Activated T-helper 2 cell treated with anti-CD3 and anti-CD28 coated beads, Interferon-gamma antibody, Interleukin-2, Interleukin-4, amounts not matched to agents 10 μg/mL and 5 μg/mL and 100 μg/mL, durations not matched to agents 14 hours and 24 hours and 36 hours (primary cell): Measurements from ENCODE around the gene TMEM98. TPM values are rescaled to one million over a fixed set of nuclear protein-coding genes. Genes with fewer than 3 reads are reported as not detected.
"Not testable (repeated sequence)": the region's sequence is repeated elsewhere in the genome, so short reads cannot be mapped to it uniquely, and the experiment has no call there.

Experiments used
- DNase-seq: peaks from one replicate; pipeline ENCODE4 v3.0.0; 2021; ENCODE audit warnings: low spot score
- H3K27ac Mint-ChIP-seq: one replicate; pipeline ENCODE4 v1.8.0; 2021; ENCODE audit warnings: mixed read lengths
- H3K27me3 Mint-ChIP-seq: one replicate; pipeline ENCODE4 v1.8.0; 2021; ENCODE audit warnings: low read depth, mixed read lengths
- H3K36me3 Mint-ChIP-seq: one replicate; pipeline ENCODE4 v1.8.0; 2021; ENCODE audit warnings: low read depth, mixed read lengths
- H3K4me1 Mint-ChIP-seq: one replicate; pipeline ENCODE4 v1.8.0; 2021; ENCODE audit warnings: low read depth, mixed read lengths
- H3K4me3 Mint-ChIP-seq: one replicate; pipeline ENCODE4 v1.8.0; 2021; ENCODE audit warnings: low read depth, mild to moderate bottlenecking, moderate library complexity, mixed read lengths
- H3K9me3 Mint-ChIP-seq: one replicate; pipeline ENCODE4 v1.8.0; 2021; ENCODE audit warnings: mixed read lengths
- intact Hi-C: fragments of 100-400 bp; cut with micrococcal nuclease; formaldehyde crosslinking; loops from one replicate; pipeline ENCODE4 v1.15.1; 2023
- total RNA-seq: library from RNA; stranded (reverse); gene quantifications from 2 replicates; pipeline ENCODE4 v1.2.3, GENCODE V29; 2022

TMEM98 gene
- total RNA-seq, 1 donor from 2014 or later, result 19.3 TPM

DNA sequence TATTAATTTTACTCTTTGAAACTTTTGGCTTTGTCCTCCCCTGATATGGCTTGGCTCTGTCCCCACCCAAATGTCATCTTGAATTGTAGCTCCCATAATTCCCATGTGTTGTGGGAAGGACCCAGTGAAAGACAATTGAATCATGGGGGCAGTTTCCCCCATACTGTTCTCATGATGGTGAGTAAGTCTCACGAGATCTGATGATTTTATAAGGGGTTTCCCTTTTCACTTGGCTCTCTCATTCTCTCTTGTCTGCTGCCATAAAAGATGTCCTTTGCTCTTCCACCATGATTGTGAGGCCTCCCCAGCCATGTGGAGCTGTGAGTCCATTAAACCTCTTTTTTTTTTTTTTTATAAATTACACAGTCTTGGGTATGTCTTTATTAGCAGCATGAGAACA is 24.5 kb downstream of the TMEM98 start:
- H3K36me3 Mint-ChIP-seq, H3K27ac Mint-ChIP-seq, H3K4me3 Mint-ChIP-seq: not testable (repeated sequence)

DNA sequence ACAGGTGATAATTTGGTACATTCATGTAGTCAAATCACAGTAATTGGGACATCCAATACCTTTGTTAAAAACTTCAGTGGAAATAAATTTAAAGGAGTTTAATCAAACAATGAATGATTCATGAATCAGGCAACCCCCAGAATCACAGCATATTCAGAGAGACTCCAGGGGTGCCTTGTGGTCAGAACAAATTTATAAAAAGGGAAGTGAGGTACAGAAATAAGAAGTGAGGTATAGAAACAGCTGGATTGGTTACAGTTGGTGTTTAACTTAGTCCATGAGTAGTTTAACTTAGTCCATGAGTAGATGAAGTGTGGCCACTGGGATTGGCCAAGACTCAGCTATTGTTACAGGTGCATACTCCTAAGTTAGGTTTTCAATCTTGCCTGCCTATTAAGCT is 25.1 kb downstream of the TMEM98 start:
- Mint-ChIP-seq H3K36me3 (no peaks in the 10 kb centered on the region), H3K9me3 (no peaks in the 10 kb centered on the region), H3K4me3 (no peak overlapping the region), H3K27me3 (peaks cover 42% of the 10 kb centered on the region), H3K27ac (no peak overlapping the region), H3K4me1 (no peaks in the 10 kb centered on the region)
- DNase-seq, result no peak
- intact Hi-C loops, result no loop called here

More for the DNA sequence above, 24.5 kb downstream of the TMEM98 start:
- DNase-seq, H3K9me3 Mint-ChIP-seq, intact Hi-C loops, H3K4me1 Mint-ChIP-seq: not testable (repeated sequence)
- peaks cover 44% of the 10 kb centered on the region for H3K27me3 Mint-ChIP-seq

DNA sequence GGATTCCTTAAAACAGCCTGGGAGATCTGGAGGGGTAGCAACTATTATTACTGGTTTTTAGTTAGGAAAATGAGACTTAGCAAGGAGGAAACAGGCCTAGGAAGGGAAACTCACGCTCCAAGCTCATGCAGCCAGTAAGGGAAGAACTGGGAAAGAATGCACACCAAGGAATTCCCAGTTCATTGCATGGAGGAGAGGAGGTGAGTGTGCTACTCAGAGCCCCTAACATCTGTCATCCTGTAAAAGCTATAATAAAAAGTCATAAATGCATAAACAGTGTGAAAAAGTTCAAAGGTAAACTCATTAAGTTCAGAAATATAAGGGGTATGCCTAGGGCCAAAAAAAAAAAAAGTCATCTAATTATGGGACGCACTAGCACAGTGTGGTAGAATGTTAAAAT is 25.9 kb downstream of the TMEM98 start:
- Mint-ChIP-seq H3K27ac (no peak overlapping the region), H3K27me3 (peaks cover 41% of the 10 kb centered on the region), H3K36me3 (no peaks in the 10 kb centered on the region), H3K4me3 (no peak overlapping the region), H3K4me1 (no peaks in the 10 kb centered on the region), H3K9me3 (no peaks in the 10 kb centered on the region)
- intact Hi-C loops, result no loop called here
- DNase-seq, result no peak

DNA sequence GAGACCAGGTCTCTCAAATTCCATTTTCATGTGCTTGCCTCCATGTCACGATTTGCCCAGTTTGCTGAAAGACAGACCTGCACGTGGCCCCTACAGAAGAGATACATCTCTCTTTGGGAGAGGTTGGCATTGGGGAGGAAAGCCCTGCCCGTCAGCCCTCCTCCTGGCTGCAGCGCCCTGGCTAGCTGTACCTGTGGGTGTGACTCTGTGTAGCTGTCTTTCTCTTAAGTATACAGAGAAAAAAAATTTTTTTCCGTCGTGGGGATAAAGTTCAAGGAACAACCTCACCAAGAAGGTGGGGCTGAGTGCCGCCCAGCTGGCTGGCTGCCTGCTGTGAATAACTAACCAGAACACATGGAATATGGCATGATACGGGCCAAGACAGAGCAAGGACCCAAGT is 26.5 kb downstream of the TMEM98 start:
- Mint-ChIP-seq H3K27ac (no peak overlapping the region), H3K4me3 (no peak overlapping the region), H3K4me1 (no peaks in the 10 kb centered on the region), H3K9me3 (no peaks in the 10 kb centered on the region), H3K36me3 (no peaks in the 10 kb centered on the region), H3K27me3 (peaks cover 41% of the 10 kb centered on the region)
- intact Hi-C loops, result no loop called here
- DNase-seq, result no peak

- no peaks in the 10 kb centered on the region for H3K36me3 Mint-ChIP-seq
- intact Hi-C loops, result no loop called here
- no peak overlapping the region for H3K4me3 Mint-ChIP-seq
- H3K27me3 Mint-ChIP-seq, result peaks cover 37% of the 10 kb centered on the region
- DNase-seq, result no peak
- no peaks in the 10 kb centered on the region for H3K4me1 Mint-ChIP-seq
- no peaks in the 10 kb centered on the region for H3K9me3 Mint-ChIP-seq
- H3K27ac Mint-ChIP-seq, result no peak overlapping the region
Measured at GRCh38 chr17:32955155-32955554, 27.2 kb downstream of the TMEM98 start.

DNA sequence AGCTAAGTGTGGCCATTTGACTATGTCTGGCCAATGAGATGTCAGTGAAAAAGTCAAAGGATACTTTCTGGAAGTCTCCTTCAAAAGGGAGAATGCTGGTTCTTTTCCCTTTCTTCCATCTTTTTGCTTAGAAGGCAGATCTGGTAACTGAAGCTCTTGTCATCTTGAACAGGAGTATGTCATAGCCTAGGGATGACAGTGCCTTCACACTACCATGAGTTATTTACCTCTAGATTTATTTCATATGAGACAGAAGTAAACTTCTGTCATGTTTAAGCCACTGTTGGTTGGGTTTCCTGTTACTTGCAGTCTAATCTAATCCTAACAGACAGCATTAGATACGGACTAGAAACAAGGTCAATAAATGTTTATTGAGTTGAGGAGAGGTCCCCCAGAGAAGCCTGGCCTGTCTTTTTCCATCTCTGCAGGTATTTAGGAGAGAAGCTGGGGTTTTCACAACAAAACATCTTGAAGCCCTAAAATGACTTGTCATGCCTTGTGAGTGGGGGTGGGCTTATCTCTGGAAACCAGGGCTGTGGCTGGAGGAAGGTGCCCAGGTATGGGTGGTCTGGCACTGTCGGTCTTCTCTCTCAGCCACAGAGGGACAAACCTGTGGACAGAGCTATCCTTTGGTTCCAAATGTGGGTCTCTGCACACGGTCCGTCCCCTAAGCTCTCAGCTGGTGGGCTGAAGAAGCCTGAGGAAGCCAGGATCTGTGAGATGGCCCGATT is 28.5 kb downstream of the TMEM98 start:
- Mint-ChIP-seq H3K36me3 (no peaks in the 10 kb centered on the region), H3K4me3 (no peak overlapping the region), H3K27ac (no peak overlapping the region), H3K9me3 (no peaks in the 10 kb centered on the region), H3K27me3 (peaks cover 37% of the 10 kb centered on the region), H3K4me1 (peaks cover 4% of the 10 kb centered on the region)
- DNase-seq, result no peak
- intact Hi-C loops, result no loop called here

- Mint-ChIP-seq H3K4me3 (no peak overlapping the region), H3K4me1 (peaks cover 10% of the 10 kb centered on the region), H3K27me3 (peaks cover 31% of the 10 kb centered on the region), H3K9me3 (no peaks in the 10 kb centered on the region), H3K36me3 (no peaks in the 10 kb centered on the region), H3K27ac (no peak overlapping the region)
- DNase-seq, result no peak
- intact Hi-C loops, result no loop called here
Measured at GRCh38 chr17:32958418-32958817, 30.5 kb downstream of the TMEM98 start.

DNA sequence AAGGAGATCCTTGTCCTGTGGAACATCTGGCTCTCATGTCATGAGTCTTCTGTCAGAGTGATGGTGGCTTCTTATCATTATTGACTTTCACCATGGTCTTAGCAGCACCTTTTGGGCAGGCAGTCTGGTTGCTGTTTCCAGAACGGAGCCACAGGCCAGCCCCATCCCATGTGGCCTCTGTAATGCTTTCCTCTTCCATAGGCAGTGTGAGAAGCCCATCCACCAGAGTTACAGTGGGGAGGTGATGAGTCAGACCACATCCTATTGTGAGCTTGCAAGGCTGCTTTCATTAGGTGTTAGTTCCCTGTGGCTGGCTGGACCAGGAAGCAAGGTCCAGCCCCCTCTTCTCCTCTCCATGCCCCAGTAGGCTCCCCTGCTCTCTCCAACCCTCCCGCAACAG is 32.9 kb downstream of the TMEM98 start:
- intact Hi-C loops, result loop anchor here (5.0 kb wide), 1 partner anchor 36 kb away; no protein-coding TSS in a partner anchor
- no peak for DNase-seq
- Mint-ChIP-seq H3K36me3 (no peaks in the 10 kb centered on the region), H3K4me3 (no peak overlapping the region), H3K9me3 (no peaks in the 10 kb centered on the region), H3K4me1 (peaks cover 14% of the 10 kb centered on the region), H3K27me3 (peaks cover 22% of the 10 kb centered on the region), H3K27ac (no peak overlapping the region)

DNA sequence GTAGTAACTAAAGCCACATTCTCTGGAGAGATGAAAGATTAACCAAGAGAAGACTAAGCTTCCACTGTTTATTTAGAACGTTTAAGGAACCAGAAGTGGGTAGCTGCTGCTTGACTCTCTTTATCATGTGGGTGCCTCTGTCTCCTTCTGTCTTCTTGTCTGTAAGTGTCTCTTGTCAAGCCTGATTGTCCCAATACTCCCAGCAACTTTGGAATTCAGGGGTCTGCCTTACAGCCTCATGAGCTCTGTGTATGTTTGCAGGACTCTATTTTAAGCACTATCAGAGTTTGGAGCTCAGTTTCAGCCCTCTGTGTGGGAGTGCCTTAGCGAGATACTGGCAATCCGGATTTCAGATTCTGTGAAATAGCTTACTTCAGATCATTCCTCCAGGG is 34.4 kb downstream of the TMEM98 start:
- Mint-ChIP-seq H3K4me3 (no peak overlapping the region), H3K4me1 (peaks cover 14% of the 10 kb centered on the region), H3K9me3 (no peaks in the 10 kb centered on the region), H3K36me3 (no peaks in the 10 kb centered on the region), H3K27me3 (peaks cover 18% of the 10 kb centered on the region), H3K27ac (no peak overlapping the region)
- DNase-seq, result no peak
- intact Hi-C loops, result loop anchor here (5.0 kb wide), 1 partner anchor 35 kb away; no protein-coding TSS in a partner anchor

DNA sequence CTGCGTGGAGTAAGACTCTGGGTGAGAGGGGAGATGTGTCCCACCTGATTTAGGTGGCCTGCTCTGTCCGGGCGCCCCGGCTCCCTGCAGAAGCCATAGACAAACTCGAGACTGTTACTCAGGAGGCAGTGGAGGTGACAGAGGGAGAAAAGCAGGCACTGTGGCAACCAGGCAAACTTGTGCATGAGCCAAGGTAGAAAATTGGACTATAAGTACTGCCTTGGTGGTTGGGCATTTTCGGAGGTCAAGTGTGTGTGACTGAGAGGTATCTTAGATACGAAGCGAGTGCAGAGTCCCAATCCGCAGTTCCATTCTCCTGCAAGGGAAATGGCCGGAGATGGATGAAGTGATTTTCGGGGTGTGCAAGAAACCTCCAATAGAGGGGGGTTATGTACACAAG is 36.6 kb downstream of the TMEM98 start:
- Mint-ChIP-seq H3K9me3 (peaks cover 4% of the 10 kb centered on the region), H3K4me1 (peaks cover 14% of the 10 kb centered on the region), H3K27ac (no peak overlapping the region), H3K36me3 (no peaks in the 10 kb centered on the region), H3K27me3 (peaks cover 17% of the 10 kb centered on the region), H3K4me3 (no peak overlapping the region)
- no peak for DNase-seq
- intact Hi-C loops, result loop anchor here (5.0 kb wide), 1 partner anchor 33 kb away; no protein-coding TSS in a partner anchor

- peaks cover 11% of the 10 kb centered on the region for H3K27me3 Mint-ChIP-seq
- H3K4me3 Mint-ChIP-seq, DNase-seq, H3K9me3 Mint-ChIP-seq, H3K27ac Mint-ChIP-seq, H3K36me3 Mint-ChIP-seq, intact Hi-C loops: not testable (repeated sequence)
- peaks cover 21% of the 10 kb centered on the region for H3K4me1 Mint-ChIP-seq
Measured at GRCh38 chr17:32969231-32969630, 41.3 kb downstream of the TMEM98 start.

- peaks cover 4% of the 10 kb centered on the region for H3K9me3 Mint-ChIP-seq
- H3K36me3 Mint-ChIP-seq, result peaks cover 4% of the 10 kb centered on the region
- H3K27ac Mint-ChIP-seq, result no peak overlapping the region
- no peak overlapping the region for H3K4me3 Mint-ChIP-seq
- H3K4me1 Mint-ChIP-seq, result peaks cover 24% of the 10 kb centered on the region
- DNase-seq, result no peak
- intact Hi-C loops, result loop anchor here (5.0 kb wide), 1 partner anchor 93 kb away; the partner anchor contains the start of gene MYO1D
- peaks cover 11% of the 10 kb centered on the region for H3K27me3 Mint-ChIP-seq
Measured at GRCh38 chr17:32970281-32970680, 42.3 kb downstream of the TMEM98 start.

DNA sequence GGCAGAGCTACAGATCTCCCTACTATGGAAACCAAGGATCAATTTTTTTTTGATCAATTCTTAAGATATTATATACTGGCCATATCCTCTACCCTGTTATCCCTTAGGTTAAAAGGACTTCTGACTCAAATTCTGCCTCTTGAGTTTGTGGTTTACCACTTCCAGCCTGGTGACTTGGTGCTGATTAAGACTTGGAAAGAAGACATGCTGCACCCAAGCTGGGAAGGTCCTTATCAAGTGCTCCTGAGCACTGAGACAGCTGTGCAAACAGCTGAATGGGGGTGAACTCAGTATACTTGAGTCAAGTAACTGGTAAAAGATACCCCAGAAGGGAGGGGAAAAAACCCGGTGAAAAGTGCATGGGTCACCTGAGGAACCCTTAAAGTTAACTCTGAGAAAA is 43.2 kb downstream of the TMEM98 start:
- Mint-ChIP-seq H3K4me1 (peaks cover 24% of the 10 kb centered on the region), H3K27me3 (peaks cover 9% of the 10 kb centered on the region), H3K27ac (peak overlapping the region; percentile 1), H3K9me3 (peaks cover 4% of the 10 kb centered on the region), H3K4me3 (peak overlapping the region; percentile 18), H3K36me3 (peaks cover 4% of the 10 kb centered on the region)
- intact Hi-C loops, result loop anchor here (5.0 kb wide), 1 partner anchor 94 kb away; the partner anchor contains the start of gene MYO1D
- peak; percentile 40 for DNase-seq
